ENCODE results near the gene TRIP12. TPM values are rescaled to one million over a fixed set of nuclear protein-coding genes. Genes with fewer than 3 reads are reported as not detected.
"Not testable (repeated sequence)": the region's sequence is repeated elsewhere in the genome, so short reads cannot be mapped to it uniquely, and the experiment has no call there.

TRIP12 gene
- polyA plus RNA-seq, 1 donor from 2014 or later = 57.2 TPM

DNA sequence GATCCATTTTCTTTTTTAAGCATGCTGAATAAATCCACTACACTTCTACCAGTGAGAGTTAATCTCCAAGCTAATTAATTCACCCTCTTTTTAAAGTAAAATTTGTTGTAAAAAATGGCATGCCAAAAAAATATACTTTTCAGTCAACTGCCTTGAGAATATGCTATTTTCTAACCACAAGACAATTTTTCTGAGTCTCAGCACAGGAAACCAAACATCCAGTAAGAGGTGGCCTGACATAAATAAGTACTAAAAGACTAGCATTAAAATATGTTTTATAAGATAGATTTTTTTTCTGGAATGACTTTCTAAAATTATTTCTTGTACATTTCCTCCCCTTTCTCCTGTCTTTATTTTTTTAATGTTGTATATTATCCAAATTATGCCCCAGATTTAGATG lies 3.4 kb upstream of the TRIP12 start:
- no peaks in the 10 kb centered on the region for H3K36me3 ChIP-seq (ENCODE audit: insufficient read depth, low read length)
- H3K27me3 ChIP-seq (ENCODE audit: insufficient read depth, low read depth, low read length) = no peaks in the 10 kb centered on the region
- peaks cover 3% of the 10 kb centered on the region for H3F3A ChIP-seq (ENCODE audit: insufficient read depth, low read length, poor library complexity, severe bottlenecking)
- H3K4me2 ChIP-seq (ENCODE audit: low read length) = no peak overlapping the region
- no peak overlapping the region for H3K9ac ChIP-seq (ENCODE audit: low read length)
- H3K79me2 ChIP-seq (replicated peaks; ENCODE audit: insufficient read depth, low read length) = peaks cover 20% of the 10 kb centered on the region
- H3K4me3 ChIP-seq (ENCODE audit: low read length) = no peak overlapping the region
- H3K9me2 ChIP-seq (ENCODE audit: insufficient read depth, low read length) = no peaks in the 10 kb centered on the region
- H4K20me1 ChIP-seq (ENCODE audit: insufficient read depth) = no peaks in the 10 kb centered on the region
- no peak overlapping the region for H2AFZ ChIP-seq (ENCODE audit: low read depth, low read length)
- TF ChIP-seq EP300 (conservative IDR thresholded peaks at IDR 0.05; ENCODE audit: poor library complexity, severe bottlenecking) (no peak), EZH2 (IDR thresholded peaks at IDR 0.05; ENCODE audit: borderline replicate concordance, insufficient read depth, low read length, poor library complexity, severe bottlenecking) (no peak), TAF1 (IDR thresholded peaks at IDR 0.05; ENCODE audit: low read depth) (no peak), MXI1 (conservative IDR thresholded peaks at IDR 0.05; ENCODE audit: poor library complexity, severe bottlenecking) (no peak), SMC3 (conservative IDR thresholded peaks at IDR 0.05; ENCODE audit: poor library complexity) (no peak), RAD21 (conservative IDR thresholded peaks at IDR 0.05) (no peak), POLR2AphosphoS5 (IDR thresholded peaks at IDR 0.05) (no peak)
- TF ChIP-seq, protein P1, sequence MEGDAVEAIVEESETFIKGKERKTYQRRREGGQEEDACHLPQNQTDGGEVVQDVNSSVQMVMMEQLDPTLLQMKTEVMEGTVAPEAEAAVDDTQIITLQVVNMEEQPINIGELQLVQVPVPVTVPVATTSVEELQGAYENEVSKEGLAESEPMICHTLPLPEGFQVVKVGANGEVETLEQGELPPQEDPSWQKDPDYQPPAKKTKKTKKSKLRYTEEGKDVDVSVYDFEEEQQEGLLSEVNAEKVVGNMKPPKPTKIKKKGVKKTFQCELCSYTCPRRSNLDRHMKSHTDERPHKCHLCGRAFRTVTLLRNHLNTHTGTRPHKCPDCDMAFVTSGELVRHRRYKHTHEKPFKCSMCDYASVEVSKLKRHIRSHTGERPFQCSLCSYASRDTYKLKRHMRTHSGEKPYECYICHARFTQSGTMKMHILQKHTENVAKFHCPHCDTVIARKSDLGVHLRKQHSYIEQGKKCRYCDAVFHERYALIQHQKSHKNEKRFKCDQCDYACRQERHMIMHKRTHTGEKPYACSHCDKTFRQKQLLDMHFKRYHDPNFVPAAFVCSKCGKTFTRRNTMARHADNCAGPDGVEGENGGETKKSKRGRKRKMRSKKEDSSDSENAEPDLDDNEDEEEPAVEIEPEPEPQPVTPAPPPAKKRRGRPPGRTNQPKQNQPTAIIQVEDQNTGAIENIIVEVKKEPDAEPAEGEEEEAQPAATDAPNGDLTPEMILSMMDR (IDR thresholded peaks at IDR 0.05; ENCODE audit: poor library complexity, severe bottlenecking) = no peak
- TF ChIP-seq, protein P2, sequence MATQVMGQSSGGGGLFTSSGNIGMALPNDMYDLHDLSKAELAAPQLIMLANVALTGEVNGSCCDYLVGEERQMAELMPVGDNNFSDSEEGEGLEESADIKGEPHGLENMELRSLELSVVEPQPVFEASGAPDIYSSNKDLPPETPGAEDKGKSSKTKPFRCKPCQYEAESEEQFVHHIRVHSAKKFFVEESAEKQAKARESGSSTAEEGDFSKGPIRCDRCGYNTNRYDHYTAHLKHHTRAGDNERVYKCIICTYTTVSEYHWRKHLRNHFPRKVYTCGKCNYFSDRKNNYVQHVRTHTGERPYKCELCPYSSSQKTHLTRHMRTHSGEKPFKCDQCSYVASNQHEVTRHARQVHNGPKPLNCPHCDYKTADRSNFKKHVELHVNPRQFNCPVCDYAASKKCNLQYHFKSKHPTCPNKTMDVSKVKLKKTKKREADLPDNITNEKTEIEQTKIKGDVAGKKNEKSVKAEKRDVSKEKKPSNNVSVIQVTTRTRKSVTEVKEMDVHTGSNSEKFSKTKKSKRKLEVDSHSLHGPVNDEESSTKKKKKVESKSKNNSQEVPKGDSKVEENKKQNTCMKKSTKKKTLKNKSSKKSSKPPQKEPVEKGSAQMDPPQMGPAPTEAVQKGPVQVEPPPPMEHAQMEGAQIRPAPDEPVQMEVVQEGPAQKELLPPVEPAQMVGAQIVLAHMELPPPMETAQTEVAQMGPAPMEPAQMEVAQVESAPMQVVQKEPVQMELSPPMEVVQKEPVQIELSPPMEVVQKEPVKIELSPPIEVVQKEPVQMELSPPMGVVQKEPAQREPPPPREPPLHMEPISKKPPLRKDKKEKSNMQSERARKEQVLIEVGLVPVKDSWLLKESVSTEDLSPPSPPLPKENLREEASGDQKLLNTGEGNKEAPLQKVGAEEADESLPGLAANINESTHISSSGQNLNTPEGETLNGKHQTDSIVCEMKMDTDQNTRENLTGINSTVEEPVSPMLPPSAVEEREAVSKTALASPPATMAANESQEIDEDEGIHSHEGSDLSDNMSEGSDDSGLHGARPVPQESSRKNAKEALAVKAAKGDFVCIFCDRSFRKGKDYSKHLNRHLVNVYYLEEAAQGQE (IDR thresholded peaks at IDR 0.05; ENCODE audit: borderline replicate concordance) = no peak
- no peaks in the 10 kb centered on the region for H3K9me3 ChIP-seq (ENCODE audit: low read length)
- no peak overlapping the region for H3K27ac ChIP-seq (ENCODE audit: low read length)

- not testable (repeated sequence) for H3K4me3 ChIP-seq (ENCODE audit: low read length); H3F3A ChIP-seq (ENCODE audit: insufficient read depth, low read length, poor library complexity, severe bottlenecking); H3K9me3 ChIP-seq (ENCODE audit: low read length); H3K27ac ChIP-seq (ENCODE audit: low read length); H4K20me1 ChIP-seq (ENCODE audit: insufficient read depth); H3K9ac ChIP-seq (ENCODE audit: low read length); H3K27me3 ChIP-seq (ENCODE audit: insufficient read depth, low read depth, low read length); H3K36me3 ChIP-seq (ENCODE audit: insufficient read depth, low read length); H3K9me2 ChIP-seq (ENCODE audit: insufficient read depth, low read length); H2AFZ ChIP-seq (ENCODE audit: low read depth, low read length); H3K4me2 ChIP-seq (ENCODE audit: low read length)
- peaks cover 26% of the 10 kb centered on the region for H3K79me2 ChIP-seq (replicated peaks; ENCODE audit: insufficient read depth, low read length)
Measured at GRCh38 chr2:229924541-229924940, 2.7 kb upstream of the TRIP12 start.

Data from neural cell (in vitro differentiated cells).